ENCODE measurements around the gene PCMT1. TPM values are rescaled to one million over a fixed set of nuclear protein-coding genes. Genes with fewer than 3 reads are reported as not detected.
A peak's percentile ranks its signal among the peaks of the same experiment; 100 is the strongest.
"Not testable (repeated sequence)": the region's sequence is repeated elsewhere in the genome, so short reads cannot be mapped to it uniquely, and the experiment has no call there.

The PCMT1 gene
- 89.1 TPM for polyA plus RNA-seq (ENCODE audit: insufficient read length)
- long read RNA-seq, donor 1, transcript PCMT1-201 (7 exons, 1,293 nt): minor isoform, 11 of 75 reads
- long read RNA-seq, donor 1, transcript PCMT1-205 (8 exons, 1,984 nt): minor isoform, 16 of 75 reads
- long read RNA-seq, donor 1, transcript PCMT1-203 (8 exons, 1,938 nt): major isoform, 21 of 75 reads
- long read RNA-seq, donor 1, partial matches to known transcripts: 27 of 75 reads
- long read RNA-seq, donor 1, other reads (novel, unspliced or antisense): 0 of 75 reads
- long read RNA-seq, donor 2, transcript PCMT1-205 (8 exons, 1,984 nt): minor isoform, 17 of 48 reads
- long read RNA-seq, donor 2, transcript PCMT1-203 (8 exons, 1,938 nt): major isoform, 18 of 48 reads
- long read RNA-seq, donor 2, partial matches to known transcripts: 0 of 48 reads
- long read RNA-seq, donor 2, other reads (novel, unspliced or antisense): 7 of 48 reads
- long read RNA-seq, donor 3, transcript PCMT1-201 (7 exons, 1,293 nt): minor isoform, 12 of 54 reads
- long read RNA-seq, donor 3, transcript PCMT1-203 (8 exons, 1,938 nt): major isoform, 19 of 54 reads
- long read RNA-seq, donor 3, transcript PCMT1-205 (8 exons, 1,984 nt): minor isoform, 17 of 54 reads
- long read RNA-seq, donor 3, partial matches to known transcripts: 0 of 54 reads
- long read RNA-seq, donor 3, other reads (novel, unspliced or antisense): 6 of 54 reads
- long read RNA-seq, donor 4, partial matches to known transcripts: 0 of 2 reads
- long read RNA-seq, donor 4, other reads (novel, unspliced or antisense): 0 of 2 reads
- long read RNA-seq, donor 5, transcript PCMT1-201 (7 exons, 1,293 nt): minor isoform, 19 of 118 reads
- long read RNA-seq, donor 5, transcript PCMT1-203 (8 exons, 1,938 nt): major isoform, 51 of 118 reads
- long read RNA-seq, donor 5, transcript PCMT1-205 (8 exons, 1,984 nt): minor isoform, 37 of 118 reads
- long read RNA-seq, donor 5, partial matches to known transcripts: 11 of 118 reads
- long read RNA-seq, donor 5, other reads (novel, unspliced or antisense): 0 of 118 reads
- long read RNA-seq, donor 6, transcript PCMT1-205 (8 exons, 1,984 nt): minor isoform, 19 of 61 reads
- long read RNA-seq, donor 6, transcript PCMT1-201 (7 exons, 1,293 nt): minor isoform, 7 of 61 reads
- long read RNA-seq, donor 6, transcript PCMT1-203 (8 exons, 1,938 nt): major isoform, 29 of 61 reads
- long read RNA-seq, donor 6, partial matches to known transcripts: 6 of 61 reads
- long read RNA-seq, donor 6, other reads (novel, unspliced or antisense): 0 of 61 reads
- long read RNA-seq, donor 7, transcript PCMT1-205 (8 exons, 1,984 nt): minor isoform, 21 of 85 reads
- long read RNA-seq, donor 7, transcript PCMT1-203 (8 exons, 1,938 nt): major isoform, 35 of 85 reads
- long read RNA-seq, donor 7, transcript PCMT1-201 (7 exons, 1,293 nt): minor isoform, 10 of 85 reads
- long read RNA-seq, donor 7, partial matches to known transcripts: 6 of 85 reads
- long read RNA-seq, donor 7, other reads (novel, unspliced or antisense): 10 of 85 reads
- long read RNA-seq, donor 8, transcript PCMT1-205 (8 exons, 1,984 nt): minor isoform, 12 of 33 reads
- long read RNA-seq, donor 8, transcript PCMT1-203 (8 exons, 1,938 nt): major isoform, 15 of 33 reads
- long read RNA-seq, donor 8, transcript PCMT1-201 (7 exons, 1,293 nt): minor isoform, 6 of 33 reads
- long read RNA-seq, donor 8, partial matches to known transcripts: 0 of 33 reads
- long read RNA-seq, donor 8, other reads (novel, unspliced or antisense): 0 of 33 reads

DNA sequence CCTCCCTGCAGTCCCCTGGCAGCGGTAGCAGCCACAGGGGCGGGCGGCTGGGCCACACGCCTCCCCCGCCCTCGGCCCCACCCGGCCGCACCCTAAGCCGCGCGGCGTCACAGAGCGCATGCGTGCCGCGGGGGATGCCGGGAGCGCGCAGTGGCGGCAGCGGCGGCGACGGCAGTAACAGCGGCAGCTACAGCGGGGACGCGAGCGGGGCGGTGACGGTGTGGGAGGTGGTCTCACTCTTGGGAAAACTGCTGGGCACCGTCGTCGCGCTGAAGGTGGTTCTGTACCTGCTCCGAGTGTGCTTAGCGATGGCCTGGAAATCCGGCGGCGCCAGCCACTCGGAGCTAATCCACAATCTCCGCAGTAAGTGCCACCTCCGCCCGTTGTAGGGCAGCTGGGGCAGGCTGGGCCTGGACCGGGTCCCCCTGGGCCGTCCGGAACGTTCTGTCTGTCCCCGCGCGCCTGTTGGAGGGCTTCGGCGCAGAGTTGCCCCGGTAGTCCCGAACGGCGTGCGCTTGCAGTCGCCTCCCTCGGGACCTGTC, at the start of gene PCMT1:
TSS of gene PCMT1 (plus strand) at position 148 of the 542 bp plus-strand sequence. CDS start at position 309, 161 bp downstream.
- peak; percentile 88 for DNase-seq

DNA sequence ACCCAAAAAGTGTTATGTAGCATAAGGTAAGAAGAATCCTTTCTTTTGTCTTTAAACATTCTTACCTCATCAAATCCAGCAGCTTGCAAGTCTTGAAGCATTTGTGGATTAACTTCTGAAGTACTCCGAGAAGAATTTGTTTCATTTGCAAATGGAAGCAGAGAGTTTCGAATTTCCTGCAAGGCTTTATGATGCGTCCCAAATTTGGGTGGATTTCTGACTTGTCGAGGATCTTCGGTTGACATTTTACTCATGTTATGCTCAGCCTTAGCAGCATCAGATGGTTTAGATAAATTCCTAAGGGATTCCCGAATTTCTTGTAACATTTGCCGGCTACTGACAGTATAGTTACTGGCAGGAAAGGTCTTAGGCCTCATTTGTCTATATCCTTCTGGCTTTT, 47.8 kb upstream of the PCMT1 start:
- no peak for DNase-seq

DNA sequence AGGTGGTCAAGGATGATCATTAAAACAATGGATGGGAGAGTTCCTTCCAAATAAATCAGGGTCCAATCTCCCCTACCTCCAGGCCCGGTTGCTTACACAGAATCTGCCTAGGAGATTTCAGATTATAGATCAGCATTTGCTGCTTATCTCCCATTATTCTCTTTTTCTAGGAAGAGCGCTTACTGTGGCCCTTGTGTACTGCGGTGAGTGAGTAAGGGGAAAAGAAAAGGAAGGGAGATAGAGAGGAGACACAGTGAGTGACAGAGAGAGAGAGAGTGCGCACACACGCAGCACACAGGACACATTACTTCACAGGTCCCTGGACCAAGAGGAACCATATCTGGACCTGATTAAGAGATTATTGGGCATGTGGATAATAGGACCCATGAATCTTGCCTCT, 37.8 kb upstream of the PCMT1 start:
- DNase-seq: no peak

DNA sequence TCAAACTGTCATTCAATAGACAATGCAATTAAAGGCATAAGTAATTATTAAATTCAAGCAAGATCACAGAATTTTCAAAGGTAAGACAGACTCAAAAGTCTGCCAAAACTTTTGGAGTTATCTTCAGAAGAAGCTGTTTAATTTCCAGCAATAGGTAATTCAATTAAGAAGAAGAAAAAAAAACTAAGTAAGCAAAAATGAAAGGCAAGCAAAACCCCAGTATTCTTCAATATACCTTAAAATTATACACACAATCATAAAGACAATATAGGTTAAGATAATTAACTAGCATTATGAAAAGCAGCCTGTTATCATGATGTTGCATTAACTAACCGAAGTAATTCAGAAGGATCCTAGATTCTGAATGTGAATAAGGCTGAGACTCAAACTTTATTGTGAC, 35.1 kb upstream of the PCMT1 start:
- no peak for DNase-seq

DNA sequence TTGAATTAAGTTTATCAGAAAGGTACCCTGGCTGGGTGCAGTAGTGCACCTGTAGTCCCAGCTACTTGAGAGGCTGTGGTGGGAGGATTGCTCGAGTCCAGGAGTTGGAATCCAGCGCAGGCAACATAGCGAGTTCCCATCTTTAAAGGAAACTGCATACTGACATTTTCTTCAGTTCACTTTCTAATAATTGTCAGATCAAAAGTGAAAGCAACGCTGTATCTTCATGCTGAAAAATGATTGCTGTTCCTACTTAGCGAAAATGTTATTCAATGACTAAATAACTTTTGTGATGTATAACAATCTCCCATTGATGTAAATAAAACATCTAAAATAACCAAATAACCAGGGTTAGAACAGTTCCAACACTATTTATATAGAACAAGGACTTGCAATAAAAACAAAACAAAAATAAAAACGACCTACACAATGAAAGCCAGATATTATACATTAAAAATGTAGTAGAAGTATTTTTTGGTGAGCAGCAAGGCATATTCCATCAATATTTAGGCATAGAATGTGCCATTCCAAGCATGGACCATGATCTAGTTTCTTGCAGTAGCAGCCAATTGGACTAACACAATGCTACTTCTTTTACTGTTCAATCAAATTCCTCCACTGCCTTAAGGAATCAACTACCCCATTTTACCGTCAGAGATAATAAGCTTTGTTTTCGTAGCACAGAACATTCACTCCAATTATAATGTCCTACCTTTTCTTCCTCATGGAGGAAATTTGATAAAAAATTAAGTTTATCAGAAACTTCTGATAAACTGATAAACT, 33.2 kb upstream of the PCMT1 start:
- DNase-seq: no peak

DNA sequence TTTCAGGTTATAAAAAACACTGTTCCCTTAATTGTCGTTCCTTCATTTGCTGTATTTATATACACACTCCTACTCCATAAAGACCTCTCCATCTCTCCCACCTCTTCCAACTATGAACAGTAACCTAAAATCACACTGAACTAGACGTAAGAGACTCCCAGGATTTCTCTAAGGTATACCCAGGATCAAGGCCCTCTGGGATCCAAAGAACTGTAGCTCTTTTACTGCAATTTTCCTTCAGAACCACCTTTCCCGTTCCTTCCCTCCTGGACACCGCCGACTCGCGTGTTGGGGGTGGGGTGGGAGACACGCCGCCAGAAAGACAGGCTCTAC, 32.3 kb upstream of the PCMT1 start:
- DNase-seq: no peak

DNA sequence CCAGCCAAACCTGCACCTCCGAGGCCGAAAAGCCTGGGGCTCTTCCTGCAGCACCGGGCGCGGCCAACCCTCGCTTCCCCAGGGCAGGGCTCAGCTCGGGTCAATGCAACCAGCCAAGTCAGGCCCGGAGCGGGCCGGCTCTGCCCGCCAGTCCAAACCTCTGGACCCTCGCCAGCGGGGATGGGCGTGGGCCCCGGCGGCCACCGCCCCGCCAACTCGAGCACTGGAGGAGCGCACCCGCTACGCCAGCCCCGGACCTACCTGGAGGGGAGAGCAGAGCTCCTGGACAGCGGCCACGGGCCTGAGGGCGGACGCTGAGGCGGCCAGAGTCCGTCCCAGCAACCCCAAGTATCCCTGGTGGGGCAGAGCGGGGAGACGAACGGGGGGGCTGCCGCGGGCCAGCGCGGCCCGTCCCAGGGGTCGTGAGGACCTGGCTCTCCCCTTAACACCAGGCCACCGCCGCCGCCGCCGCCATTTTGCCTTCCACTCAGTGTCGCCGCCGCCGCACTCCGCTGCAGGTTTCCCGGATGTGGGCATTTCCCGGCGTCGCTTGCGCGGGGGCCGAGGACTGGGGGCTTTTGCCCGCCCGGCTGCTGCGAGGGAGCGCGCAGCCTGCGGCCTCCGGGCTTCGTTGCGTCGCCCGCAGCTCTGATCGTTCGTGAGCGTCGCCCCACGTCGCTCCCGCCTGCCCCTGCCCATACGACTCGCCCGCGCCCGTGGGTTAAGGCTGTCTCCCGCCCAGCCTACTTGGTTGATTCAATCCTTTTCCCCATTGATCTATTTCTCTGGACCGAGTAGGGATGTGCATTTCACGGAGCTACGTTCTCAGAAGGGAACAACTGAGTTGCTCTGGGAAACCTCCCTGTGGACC, 31.7 kb upstream of the PCMT1 start, which contains the start of gene LATS1:
TSS of gene LATS1 (minus strand) at position 514 of the 871 bp plus-strand sequence. CDS start 15,975 bp downstream, outside the sequence.
- DNase-seq: peak; percentile 85

DNA sequence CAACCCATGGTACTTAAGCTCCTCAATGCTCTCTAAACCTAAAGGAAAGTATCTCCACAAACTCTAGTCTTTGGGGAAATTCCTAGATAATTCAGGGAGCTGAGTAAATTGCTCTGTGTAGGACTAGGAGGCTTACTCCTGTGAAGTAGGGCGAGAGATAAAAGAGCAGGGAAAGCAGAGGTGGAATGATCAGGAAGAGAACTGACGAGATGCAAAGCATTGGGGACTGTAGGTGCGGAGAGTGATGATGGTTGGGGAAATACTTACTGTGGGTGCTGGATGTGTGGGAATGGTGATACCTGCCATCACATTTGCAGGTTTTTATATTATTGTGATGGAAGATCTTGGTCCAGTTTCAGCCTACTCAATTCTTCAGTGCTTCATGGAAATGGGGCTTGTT, 30.0 kb upstream of the PCMT1 start:
- DNase-seq: no peak

DNA sequence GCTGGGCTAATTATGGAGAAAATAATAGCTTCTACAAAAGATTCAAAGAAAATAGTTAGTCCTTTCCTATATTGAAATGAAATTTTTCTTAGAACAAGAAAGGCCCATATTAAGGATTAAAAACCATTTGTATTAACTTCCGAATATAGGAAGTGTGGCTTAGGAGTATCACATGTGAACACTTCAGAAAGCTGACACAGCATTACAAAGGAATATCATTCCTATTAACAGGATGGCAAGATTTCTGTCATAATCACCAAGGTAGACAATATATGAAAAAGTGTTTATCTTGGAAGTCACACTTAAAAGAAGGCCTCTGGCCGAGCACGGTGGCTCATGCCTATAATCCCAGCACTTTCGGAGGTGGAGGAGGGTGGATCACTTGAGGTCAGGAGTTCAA, 26.3 kb upstream of the PCMT1 start:
- DNase-seq: no peak

DNA sequence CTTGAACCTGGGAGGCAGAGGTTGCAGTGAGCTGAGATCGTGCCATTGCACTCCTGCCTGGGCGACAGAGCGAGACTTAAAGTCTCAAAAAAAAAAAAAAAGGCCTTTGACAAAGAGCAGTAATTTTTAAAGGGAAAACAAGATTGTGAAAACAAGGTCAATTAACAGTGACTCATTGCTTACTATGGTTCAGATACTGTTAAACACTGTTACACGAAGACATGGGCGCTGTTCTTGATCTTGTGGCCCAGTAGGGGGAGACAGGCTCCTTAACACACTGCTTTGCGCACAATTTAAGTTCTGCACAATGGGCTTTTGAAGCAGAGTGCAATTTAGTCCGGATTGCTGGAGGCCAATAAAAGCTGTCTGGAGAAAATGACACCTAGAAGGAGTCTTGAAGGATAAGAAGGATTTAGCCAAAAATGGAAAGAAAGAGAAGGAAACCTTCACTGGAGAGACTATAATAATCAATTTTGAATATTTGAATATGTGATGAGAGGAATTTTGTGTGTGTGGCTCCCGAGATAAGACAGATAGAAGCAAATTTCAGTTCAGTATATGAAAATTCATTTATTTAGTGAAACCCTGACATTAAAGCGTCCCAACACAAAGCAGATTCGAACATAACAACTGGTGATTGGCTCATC, 25.6 kb upstream of the PCMT1 start:
- no peak for DNase-seq

DNA sequence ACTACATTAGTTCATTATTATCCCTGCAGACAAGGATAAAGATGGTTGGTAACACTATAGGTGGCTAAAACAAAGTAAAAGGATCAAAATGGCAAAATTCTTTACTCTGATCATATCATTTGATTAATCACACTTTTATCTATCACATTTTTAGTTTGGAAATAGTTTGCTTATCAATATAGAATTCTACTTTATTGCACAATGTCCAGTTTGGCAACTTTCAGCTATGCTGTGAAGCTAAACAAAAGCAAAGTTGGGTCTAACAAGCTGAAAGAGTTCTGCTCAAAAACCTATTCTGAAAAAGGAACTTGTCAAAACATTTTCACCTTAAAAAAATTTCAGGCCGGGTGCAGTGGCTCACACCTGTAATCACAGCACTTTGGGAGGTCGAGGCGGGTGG, 23.8 kb upstream of the PCMT1 start:
- DNase-seq: no peak

DNA sequence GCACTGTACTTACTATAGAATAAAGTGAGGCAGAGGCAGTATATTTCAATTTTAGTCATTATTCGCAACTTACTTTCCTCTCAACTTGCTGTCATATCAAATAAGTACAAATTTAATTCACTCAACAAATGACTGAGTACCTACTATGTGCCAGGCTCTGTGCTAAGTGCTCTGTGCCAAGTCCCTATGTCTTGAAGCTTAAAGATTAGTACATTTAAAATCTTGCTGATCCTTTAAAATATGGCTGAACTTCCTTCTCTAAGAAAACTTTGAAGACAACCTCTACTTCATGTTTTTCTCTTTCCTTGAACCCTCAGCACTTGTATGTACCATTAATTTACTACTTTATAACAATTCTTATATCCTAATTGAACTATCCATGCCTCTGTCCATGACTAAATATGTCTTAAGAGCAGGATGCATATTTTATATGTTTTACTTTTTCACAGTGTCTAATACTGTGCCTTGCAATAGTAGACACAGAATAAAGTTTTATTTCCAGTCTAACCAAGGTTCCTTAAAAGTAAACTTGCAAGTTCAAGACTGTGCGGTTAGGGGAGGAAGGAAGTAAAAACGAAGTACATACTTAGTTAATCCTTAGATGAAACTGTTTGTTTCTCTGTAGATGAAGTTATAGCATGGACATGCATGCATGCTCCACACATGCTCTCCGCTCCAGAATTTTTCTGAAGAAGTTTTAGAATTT, 21.6 kb upstream of the PCMT1 start:
- DNase-seq: no peak

DNA sequence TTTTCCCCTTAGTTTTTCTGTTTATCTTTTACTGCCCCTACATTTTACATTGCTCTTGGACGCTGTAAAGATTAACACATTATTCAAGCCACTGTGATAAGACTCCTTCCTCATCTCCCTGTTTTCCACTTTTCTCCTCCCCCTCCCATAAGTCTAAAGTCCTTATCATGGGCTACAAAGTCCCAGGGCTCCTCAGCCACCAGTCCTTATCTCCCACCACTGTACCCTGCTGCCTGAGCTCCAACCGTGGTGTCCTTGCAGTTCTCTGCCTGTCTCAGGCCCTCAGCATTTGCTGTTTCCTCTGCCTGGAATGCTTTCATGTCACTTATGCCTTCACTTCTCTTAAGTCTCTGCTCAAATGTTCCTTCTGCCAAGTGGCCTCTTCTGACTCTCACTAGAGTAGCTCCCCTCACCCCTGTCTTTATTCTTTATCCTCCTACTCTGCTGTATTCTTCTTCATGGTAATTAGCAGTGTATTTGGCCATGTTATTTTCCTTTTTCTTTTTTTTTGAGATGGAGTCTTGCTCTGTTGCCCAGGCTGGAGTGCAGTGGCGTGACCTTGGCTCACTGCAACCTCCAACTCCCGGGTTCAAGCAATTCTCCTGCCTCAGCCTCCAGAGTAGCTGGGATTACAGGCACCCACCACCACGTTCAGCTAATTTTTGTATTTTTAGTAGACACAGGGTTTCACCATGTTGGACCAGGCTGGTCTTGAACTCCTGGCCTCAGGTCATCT, 20.9 kb upstream of the PCMT1 start:
- DNase-seq: no peak

DNA sequence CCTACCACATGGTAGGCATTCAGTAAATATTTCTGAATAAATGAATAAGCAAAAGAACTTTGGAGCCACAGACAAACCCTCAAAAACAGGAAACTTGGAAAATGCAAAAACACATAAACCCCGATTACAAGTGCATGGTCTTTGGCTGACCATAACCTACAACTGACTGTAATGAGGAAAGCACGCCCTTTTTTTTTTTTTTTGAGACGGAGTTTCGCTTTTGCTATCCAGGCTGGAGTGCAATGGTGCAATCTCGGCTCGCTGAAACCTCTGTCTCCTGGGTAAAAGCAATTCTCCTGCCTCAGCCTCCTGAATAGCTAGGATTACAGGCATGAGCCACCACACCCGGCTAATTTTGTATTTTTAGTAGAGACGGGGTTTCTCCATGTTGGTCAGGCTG, 19.7 kb upstream of the PCMT1 start:
- no peak for DNase-seq

DNA sequence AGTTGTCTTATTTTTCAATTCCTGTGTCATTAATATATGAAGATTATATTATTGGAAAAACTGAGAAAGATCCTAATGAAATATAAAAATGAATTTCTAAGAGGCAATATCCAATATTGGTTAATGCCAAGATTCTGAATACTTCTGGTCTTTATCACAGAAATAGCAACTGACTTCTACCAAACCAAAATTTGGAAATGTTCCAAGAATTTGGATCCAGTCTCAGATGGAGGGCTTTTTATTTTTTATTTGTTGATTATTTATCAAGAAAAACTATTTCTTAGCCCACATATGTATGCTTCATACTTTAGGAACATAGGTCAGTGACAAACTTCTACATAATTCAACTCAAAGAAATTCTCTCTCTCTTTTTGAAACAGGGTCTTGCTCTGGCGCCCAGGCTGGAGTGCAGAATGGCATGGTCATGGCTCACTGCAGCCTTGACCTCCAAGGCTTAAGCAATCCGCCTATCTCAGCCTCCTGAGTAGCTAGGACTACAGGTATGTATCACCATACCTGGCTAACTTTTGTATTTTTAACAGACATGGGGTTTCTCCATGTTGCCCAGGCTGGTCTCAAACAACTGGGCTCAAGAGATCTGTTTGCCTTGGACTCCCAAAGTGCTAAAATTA, 16.3 kb upstream of the PCMT1 start:
- no peak for DNase-seq

DNA sequence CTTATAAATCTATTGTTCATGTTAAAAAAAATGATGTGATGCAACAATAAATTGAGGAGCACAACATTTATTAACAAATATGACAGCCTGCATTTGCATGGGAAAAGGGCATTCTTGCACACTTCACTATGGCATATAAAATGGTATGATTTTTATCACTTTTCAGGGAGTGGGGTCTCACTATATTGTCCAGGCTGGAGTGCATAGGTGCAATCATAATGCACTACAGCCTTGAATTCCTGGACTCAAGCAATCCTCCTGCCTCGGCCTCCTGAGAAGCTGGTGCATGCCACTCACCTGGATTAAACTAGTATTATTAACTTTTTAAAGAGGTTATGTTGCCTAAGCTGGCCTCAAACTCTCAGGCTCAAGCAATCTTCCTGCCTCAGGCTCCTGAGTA, 14.6 kb upstream of the PCMT1 start:
- DNase-seq: no peak

DNA sequence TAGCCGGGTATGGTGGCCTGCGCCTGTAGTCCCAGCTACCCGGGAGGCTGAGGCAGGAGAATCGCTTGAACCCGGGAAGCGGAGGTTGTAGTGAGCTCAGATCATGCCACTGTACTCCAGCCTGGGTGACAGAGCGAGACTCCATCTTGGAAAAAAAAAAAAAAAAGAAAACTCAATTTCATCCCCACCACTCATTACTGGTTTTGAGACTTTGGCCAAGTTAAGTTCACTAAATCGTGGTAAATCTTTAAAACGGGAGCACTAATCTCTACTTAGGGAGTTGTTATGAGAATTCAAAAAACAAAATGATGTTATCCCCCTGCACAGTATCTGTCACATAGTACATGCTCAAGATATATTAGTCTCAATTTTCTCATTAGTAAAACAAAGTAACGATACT, 4.3 kb upstream of the PCMT1 start:
- DNase-seq: not testable (repeated sequence)

All from left kidney (tissue), 8 donors.